K562 (cell line): ENCODE measurements around the gene ISG20. TPM values are rescaled to one million over a fixed set of nuclear protein-coding genes. Genes with fewer than 3 reads are reported as not detected.

Experiments used
- ATF7 ChIP-seq: fragments of 450-650 bp; IDR thresholded peaks from 2 replicates; pipeline ENCODE4 v1.7.1; 2014; ENCODE audit warnings: mild to moderate bottlenecking, moderate library complexity
- BRF1 ChIP-seq: IDR thresholded peaks from 3 replicates; pipeline ENCODE4 v1.6.1; 2011; ENCODE audit warnings: borderline replicate concordance, mild to moderate bottlenecking; ENCODE audit not compliant: insufficient read length; ENCODE audit errors: extremely low read depth
- CAMTA2 ChIP-seq: fragments of 250-450 bp; sonication (Bioruptor Pico); conservative IDR thresholded peaks from 2 replicates; pipeline ENCODE4 v1.5.1; 2022
- CREM ChIP-seq: IDR thresholded peaks from 2 replicates; pipeline ENCODE4 v1.6.1; 2014; ENCODE audit warnings: antibody characterized with exemption, low read depth
- FOXA1 ChIP-seq: fragments of 450-650 bp; IDR thresholded peaks from 2 replicates; pipeline ENCODE4 v1.6.1; 2016; ENCODE audit warnings: mild to moderate bottlenecking, borderline replicate concordance
- FOXK1 ChIP-seq: sonication (generic); formaldehyde crosslinking; IDR thresholded peaks from 2 replicates; pipeline ENCODE4 v1.8.0; 2022; ENCODE audit warnings: missing genetic modification reagents, mild to moderate bottlenecking, borderline replicate concordance
- GTF2E2 ChIP-seq: fragments of 200-800 bp; sonication (Bioruptor generic); IDR thresholded peaks from 2 replicates; pipeline ENCODE4 v1.6.1; 2016; ENCODE audit warnings: missing genetic modification characterization, missing compliant biosample characterization
- HNRNPL ChIP-seq: fragments of 200-400 bp; formaldehyde crosslinking; IDR thresholded peaks from 2 replicates; pipeline ENCODE4 v1.6.1; 2017; ENCODE audit warnings: low read depth, mild to moderate bottlenecking, low read length
- MITF ChIP-seq: IDR thresholded peaks from 2 replicates; pipeline ENCODE4 v1.6.1; 2014; ENCODE audit warnings: antibody characterized with exemption
- NFIC ChIP-seq: fragments of 450-650 bp; IDR thresholded peaks from 2 replicates; pipeline ENCODE4 v1.6.1; 2017; ENCODE audit warnings: mild to moderate bottlenecking, inconsistent platforms
- PKNOX1 ChIP-seq: fragments of 450-650 bp; IDR thresholded peaks from 2 replicates; pipeline ENCODE4 v1.6.1; 2016
- RAD51 ChIP-seq: fragments of 450-650 bp; IDR thresholded peaks from 2 replicates; pipeline ENCODE4 v1.7.1; 2016; ENCODE audit warnings: low read depth, mild to moderate bottlenecking, borderline replicate concordance
- SAP30 ChIP-seq: fragments of 200-600 bp; sonication (generic); IDR thresholded peaks from 2 replicates; pipeline ENCODE4 v1.6.1; 2012; ENCODE audit warnings: borderline replicate concordance, low read depth, mild to moderate bottlenecking, moderate library complexity, low read length, control low read depth, inconsistent platforms; ENCODE audit not compliant: insufficient read depth, poor library complexity, severe bottlenecking
- SIN3B ChIP-seq: fragments of 450-650 bp; IDR thresholded peaks from 2 replicates; pipeline ENCODE4 v1.6.1; 2017; ENCODE audit warnings: low read depth, mild to moderate bottlenecking, moderate library complexity
- SRF ChIP-seq, 2 experiments: fragments of 250-450, 450-650 bp in 1 of 2; sonication (Bioruptor Pico) in 1 of 2; sonication (generic) in 1 of 2; formaldehyde crosslinking; IDR thresholded peaks; 2 replicates each; pipeline versions ENCODE4 v1.5.0 to v1.5.1; 2020 to 2022; ENCODE audit warnings: mild to moderate bottlenecking in 1 of 2, missing genetic modification reagents in 1 of 2
- UBTF ChIP-seq, 2 experiments: IDR thresholded peaks; 2 replicates each; pipeline ENCODE4 v1.6.1; 2012; ENCODE audit warnings: improper control_type of control experiment in 2 of 2, low read depth in 2 of 2, low read length in 2 of 2, borderline replicate concordance in 1 of 2
- ZFP1 ChIP-seq: fragments of 450-650 bp; formaldehyde crosslinking; IDR thresholded peaks from 2 replicates; pipeline ENCODE4 v1.4.0; 2020; ENCODE audit warnings: mild to moderate bottlenecking, mixed read lengths
- ZNF518B ChIP-seq: fragments of 250-450 bp; sonication (Bioruptor Pico); IDR thresholded peaks from 2 replicates; pipeline ENCODE4 v1.5.0; 2021; ENCODE audit warnings: mild to moderate bottlenecking, moderate library complexity
- polyA plus RNA-seq, 8 experiments: library from polyadenylated mRNA; depleted of rRNA in 4 of 8; stranded (reverse) in 5 of 8; unstranded in 3 of 8; fragments of >200 nt; fragmentation: Nextera tagmentation in 2 of 8; fragmentation: Illumina TruSeq in 1 of 8; extraction: Ambion mirVana in 2 of 8; extraction: Trizol in 1 of 8; gene quantifications; 2 replicates each; pipeline versions ENCODE4 v1.2.1 to v1.2.3, GENCODE V29; 2011 to 2014; ENCODE audit warnings: inconsistent platforms in 1 of 8, missing spikeins in 1 of 8
- total RNA-seq, 7 experiments: library from RNA; depleted of rRNA in 6 of 7; stranded (reverse); fragments of >200 nt in 6 of 7; fragmentation: Illumina TruSeq in 2 of 7; extraction: Trizol in 2 of 7; gene quantifications; 2 replicates each; pipeline versions ENCODE4 v1.2.1 to v1.2.3, GENCODE V29; 2011 to 2021; ENCODE audit warnings: low replicate concordance in 1 of 7

ISG20 gene
- total and polyA plus RNA-seq, 9 of the 15 experiments (the other 6 are each of a cell fraction or from before 2014, with no cell fraction given) = 0.06 to 2.1 (median 1.00) TPM

GRCh38 chr15:88620995-88621772 is 17.6 kb upstream of the ISG20 start, which contains the start of gene AEN (continued):
- TF ChIP-seq PKNOX1 = peak; percentile 31; the same call in 1 of the 2 replicates
- no peak for TF ChIP-seq ZFP1 (CRISPR knock-in tag)
- no peak for TF ChIP-seq CAMTA2 (CRISPR knock-in tag)
- 0 out of 2 replicates have a peak, but pooled peaks have one; percentile 9 for TF ChIP-seq MITF
- 0 out of 2 replicates have a peak, but pooled peaks have one; percentile 13 for TF ChIP-seq SIN3B
- TF ChIP-seq ATF7 = peak; percentile 65
- TF ChIP-seq CREM = peak; percentile 37; the same call in 1 of the 2 replicates
- TF ChIP-seq BRF1 = no peak
- no peak for TF ChIP-seq ZNF518B (CRISPR knock-in tag)
- peak; percentile 55; the same call in 1 of the 2 replicates for TF ChIP-seq NFIC
- TF ChIP-seq FOXK1 = peak; percentile 36; the same call in 1 of the 2 replicates
- no peak for TF ChIP-seq UBTF (IDR thresholded peaks at IDR 0.05; ENCODE audit: borderline replicate concordance in 1 of 2, low read depth in 2 of 2, low read length in 2 of 2)
- TF ChIP-seq SRF (CRISPR knock-in tag; IDR thresholded peaks at IDR 0.05) = 0 out of 4 replicates have a peak, but pooled peaks have one; percentile 20 to 34
- peak; percentile 98 for TF ChIP-seq SAP30
- TF ChIP-seq GTF2E2 (tag) = peak; percentile 79; the same call in 1 of the 2 replicates
- no peak for TF ChIP-seq RAD51
- no peak for TF ChIP-seq FOXA1
- TF ChIP-seq HNRNPL = peak; percentile 71
